WTC11 (cell line): ENCODE measurements around the gene RAB10. TPM values are rescaled to one million over a fixed set of nuclear protein-coding genes. Genes with fewer than 3 reads are reported as not detected.

ENCODE experiments used
- ATAC-seq: fragments of 200-7000 bp; cut with Tn5 transposase; 2 replicates; pipeline ENCODE4 v1.10.0; 2021; ENCODE audit warnings: mild to moderate bottlenecking, moderate library complexity
- CTCF ChIA-PET: fragments of 300-600 bp; sonication (Branson Sonifier 250); formaldehyde crosslinking; loops from one replicate; lab custom pipeline; 2021; ENCODE audit warnings: antibody characterized with exemption; lab: Charles Lee
- POLR2A ChIA-PET: fragments of 350-600 bp; sonication (Branson Sonifier 250); formaldehyde crosslinking; loops from one replicate; lab custom pipeline; 2021; ENCODE audit warnings: antibody characterized with exemption; lab: Charles Lee
- DNase-seq: peaks from one replicate; pipeline ENCODE4 v3.0.0; 2021; ENCODE audit warnings: low spot score
- H3K27ac Mint-ChIP-seq: 2 replicates; pipeline ENCODE4 v1.8.0; 2021; ENCODE audit warnings: mixed read lengths
- H3K27me3 Mint-ChIP-seq: 2 replicates; pipeline ENCODE4 v1.8.0; 2021; ENCODE audit warnings: low read depth, mild to moderate bottlenecking, moderate library complexity, mixed read lengths
- H3K36me3 Mint-ChIP-seq: 2 replicates; pipeline ENCODE4 v1.8.0; 2021; ENCODE audit warnings: mixed read lengths
- H3K4me1 Mint-ChIP-seq: 2 replicates; pipeline ENCODE4 v1.8.0; 2022; ENCODE audit warnings: mixed read lengths
- H3K4me3 Mint-ChIP-seq: 2 replicates; pipeline ENCODE4 v1.8.0; 2021; ENCODE audit warnings: mild to moderate bottlenecking, moderate library complexity, mixed read lengths
- H3K9me3 Mint-ChIP-seq: 2 replicates; pipeline ENCODE4 v1.8.0; 2021; ENCODE audit warnings: mixed read lengths
- ARID4B ChIP-seq: sonication (generic); formaldehyde crosslinking; IDR thresholded peaks from 2 replicates; pipeline ENCODE4 v1.8.0; 2023; ENCODE audit warnings: missing genetic modification reagents, mild to moderate bottlenecking, borderline replicate concordance
- E2F4 ChIP-seq: sonication (generic); formaldehyde crosslinking; IDR thresholded peaks from 2 replicates; pipeline ENCODE4 v1.8.1; 2022; ENCODE audit warnings: low read depth, mild to moderate bottlenecking, moderate library complexity, missing genetic modification reagents, borderline replicate concordance
- ELF4 ChIP-seq: sonication (generic); formaldehyde crosslinking; IDR thresholded peaks from 2 replicates; pipeline ENCODE4 v1.8.1; 2022; ENCODE audit warnings: low read depth, mild to moderate bottlenecking, moderate library complexity, missing genetic modification reagents
- ERG ChIP-seq: fragments of 250-450 bp; sonication (Bioruptor Pico); IDR thresholded peaks from 2 replicates; pipeline ENCODE4 v1.8.0; 2021; ENCODE audit warnings: mild to moderate bottlenecking
- FOXJ3 ChIP-seq: sonication (generic); formaldehyde crosslinking; IDR thresholded peaks from 2 replicates; pipeline ENCODE4 v1.9.0; 2021; ENCODE audit warnings: missing genetic modification reagents, mild to moderate bottlenecking, borderline replicate concordance
- GRHL2 ChIP-seq: fragments of 250-450 bp; sonication (Bioruptor Pico); IDR thresholded peaks from 2 replicates; pipeline ENCODE4 v1.8.0; 2022; ENCODE audit warnings: mild to moderate bottlenecking, moderate library complexity; ENCODE audit not compliant: insufficient replicate concordance, severe bottlenecking
- GTF2I ChIP-seq: fragments of 250-450 bp; sonication (Bioruptor Pico); conservative IDR thresholded peaks from 2 replicates; pipeline ENCODE4 v1.4.0; 2021; ENCODE audit warnings: mild to moderate bottlenecking
- HMGXB4 ChIP-seq: sonication (generic); formaldehyde crosslinking; IDR thresholded peaks from 2 replicates; pipeline ENCODE4 v1.8.1; 2023; ENCODE audit warnings: mild to moderate bottlenecking, moderate library complexity, missing genetic modification reagents
- MLX ChIP-seq: sonication (generic); formaldehyde crosslinking; IDR thresholded peaks from 2 replicates; pipeline ENCODE4 v1.8.1; 2023; ENCODE audit warnings: mild to moderate bottlenecking, missing genetic modification reagents, moderate library complexity
- OVOL2 ChIP-seq: fragments of 250-450 bp; sonication (Bioruptor Pico); IDR thresholded peaks from 2 replicates; pipeline ENCODE4 v1.9.0; 2021; ENCODE audit warnings: mild to moderate bottlenecking, borderline replicate concordance
- PREB ChIP-seq: sonication (generic); formaldehyde crosslinking; IDR thresholded peaks from 2 replicates; pipeline ENCODE4 v1.8.1; 2022; ENCODE audit warnings: mild to moderate bottlenecking, missing genetic modification reagents, moderate library complexity, borderline replicate concordance
- RORB ChIP-seq: fragments of 250-450 bp; sonication (Bioruptor Pico); IDR thresholded peaks from 2 replicates; pipeline ENCODE4 v1.9.0; 2021; ENCODE audit warnings: mild to moderate bottlenecking
- SOX15 ChIP-seq: fragments of 250-450 bp; sonication (Bioruptor Pico); IDR thresholded peaks from 2 replicates; pipeline ENCODE4 v1.9.0; 2021; ENCODE audit warnings: mild to moderate bottlenecking
- TCF7 ChIP-seq: sonication (generic); formaldehyde crosslinking; IDR thresholded peaks from 2 replicates; pipeline ENCODE4 v1.8.0; 2022; ENCODE audit warnings: mild to moderate bottlenecking, low read depth, missing genetic modification reagents, moderate library complexity
- TEAD1 ChIP-seq: sonication (generic); formaldehyde crosslinking; IDR thresholded peaks from 2 replicates; pipeline ENCODE4 v1.8.0; 2022; ENCODE audit warnings: mild to moderate bottlenecking, missing genetic modification reagents
- ZNF219 ChIP-seq: sonication (generic); formaldehyde crosslinking; IDR thresholded peaks from 2 replicates; pipeline ENCODE4 v1.8.0; 2023; ENCODE audit warnings: missing genetic modification reagents, mild to moderate bottlenecking, borderline replicate concordance
- total RNA-seq: library from RNA; stranded (reverse); gene quantifications from 3 replicates; pipeline ENCODE4 v1.2.3, GENCODE V29; 2021

The RAB10 gene
- total RNA-seq, 1 experiment from 2014 or later, result 127 TPM

- TF ChIP-seq HMGXB4 (no peak), ERG (CRISPR knock-in tag) (no peak)
Observed at GRCh38 chr2:26177122-26177521, 143.2 kb downstream of the RAB10 start (continued).

GRCh38 chr2:26178246-26178645 is 144.4 kb downstream of the RAB10 start:
- DNase-seq (no peak), ATAC-seq (no peak)
- H3K4me1 Mint-ChIP-seq, result peaks cover 24% of the 10 kb centered on the region
- H3K27me3 Mint-ChIP-seq, result peaks cover 11% of the 10 kb centered on the region
- no peaks in the 10 kb centered on the region for H3K9me3 Mint-ChIP-seq
- no peaks in the 10 kb centered on the region for H3K36me3 Mint-ChIP-seq
- ChIA-PET CTCF (no interaction called here), POLR2A (interaction anchor here (0.6 kb wide), 1 partner anchor 619 kb away, joined by 4 read pairs; no protein-coding TSS in a partner anchor)
- peak overlapping the region; percentile 77; the same call in 1 of the 2 replicates for H3K4me3 Mint-ChIP-seq
- no peak overlapping the region for H3K27ac Mint-ChIP-seq
- TF ChIP-seq RORB (CRISPR knock-in tag) (no peak), OVOL2 (CRISPR knock-in tag) (no peak), GTF2I (CRISPR knock-in tag) (no peak), MLX (CRISPR knock-in tag) (no peak), TEAD1 (no peak), TCF7 (CRISPR knock-in tag) (no peak), GRHL2 (CRISPR knock-in tag) (no peak), ARID4B (CRISPR knock-in tag) (no peak), E2F4 (CRISPR knock-in tag) (no peak), ELF4 (CRISPR knock-in tag) (no peak), SOX15 (CRISPR knock-in tag) (no peak), PREB (no peak), ZNF219 (no peak), ERG (CRISPR knock-in tag) (no peak), FOXJ3 (CRISPR knock-in tag) (no peak)
